HUES6 (cell line): ENCODE data around the gene RSRC1.

Experiments
- H3K27ac ChIP-seq: 2 replicates; pipeline ENCODE4 v1.7.0; 2013; ENCODE audit warnings: low read depth, mild to moderate bottlenecking, low read length, inconsistent platforms
- H3K27me3 ChIP-seq: 2 replicates; pipeline ENCODE4 v1.6.1; 2013; ENCODE audit warnings: low read length; ENCODE audit not compliant: control insufficient read depth, insufficient read depth
- H3K36me3 ChIP-seq: 2 replicates; pipeline ENCODE4 v1.6.1; 2013; ENCODE audit warnings: low read length; ENCODE audit not compliant: control insufficient read depth, insufficient read depth
- H3K4me1 ChIP-seq: 2 replicates; pipeline ENCODE4 v1.6.1; 2013; ENCODE audit warnings: low read length; ENCODE audit not compliant: control insufficient read depth, insufficient read depth
- H3K4me3 ChIP-seq: 2 replicates; pipeline ENCODE4 v1.5.1; 2013; ENCODE audit warnings: low read depth, low read length
- H3K9ac ChIP-seq: one replicate; pipeline ENCODE4 v1.6.1; 2013; ENCODE audit warnings: mild to moderate bottlenecking, low read length
- H3K9me3 ChIP-seq: 2 replicates; pipeline ENCODE4 v1.6.1; 2013; ENCODE audit warnings: low read depth, low read length; ENCODE audit not compliant: control insufficient read depth, insufficient read depth

The RSRC1 gene

DNA sequence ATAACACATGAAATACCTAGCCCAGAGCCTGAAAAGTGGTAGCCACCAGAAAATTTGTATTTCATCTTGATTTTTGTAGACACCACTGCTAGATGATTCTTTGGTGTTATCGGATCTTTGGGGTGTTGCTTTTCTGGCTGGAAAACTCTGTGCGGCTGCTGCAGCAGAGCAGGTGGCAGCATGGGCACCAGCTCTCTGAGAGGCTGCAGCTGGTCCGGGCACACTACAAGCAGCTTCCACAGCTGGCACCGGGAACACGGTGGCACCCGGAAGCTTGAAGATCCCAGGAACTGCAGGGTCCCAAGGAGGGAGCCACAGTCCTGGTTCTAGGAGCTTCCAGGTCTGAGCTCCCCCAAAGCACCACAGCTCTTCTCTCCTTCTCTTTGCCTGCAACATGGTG lies 249.4 kb downstream of the RSRC1 start:
- H3K9me3 ChIP-seq, result no peaks in the 10 kb centered on the region
- no peaks in the 10 kb centered on the region for H3K36me3 ChIP-seq
- H3K27me3 ChIP-seq, result no peaks in the 10 kb centered on the region
- no peak overlapping the region for H3K4me3 ChIP-seq
- H3K27ac ChIP-seq, result no peak overlapping the region
- no peak overlapping the region for H3K9ac ChIP-seq
- H3K4me1 ChIP-seq, result no peaks in the 10 kb centered on the region

DNA sequence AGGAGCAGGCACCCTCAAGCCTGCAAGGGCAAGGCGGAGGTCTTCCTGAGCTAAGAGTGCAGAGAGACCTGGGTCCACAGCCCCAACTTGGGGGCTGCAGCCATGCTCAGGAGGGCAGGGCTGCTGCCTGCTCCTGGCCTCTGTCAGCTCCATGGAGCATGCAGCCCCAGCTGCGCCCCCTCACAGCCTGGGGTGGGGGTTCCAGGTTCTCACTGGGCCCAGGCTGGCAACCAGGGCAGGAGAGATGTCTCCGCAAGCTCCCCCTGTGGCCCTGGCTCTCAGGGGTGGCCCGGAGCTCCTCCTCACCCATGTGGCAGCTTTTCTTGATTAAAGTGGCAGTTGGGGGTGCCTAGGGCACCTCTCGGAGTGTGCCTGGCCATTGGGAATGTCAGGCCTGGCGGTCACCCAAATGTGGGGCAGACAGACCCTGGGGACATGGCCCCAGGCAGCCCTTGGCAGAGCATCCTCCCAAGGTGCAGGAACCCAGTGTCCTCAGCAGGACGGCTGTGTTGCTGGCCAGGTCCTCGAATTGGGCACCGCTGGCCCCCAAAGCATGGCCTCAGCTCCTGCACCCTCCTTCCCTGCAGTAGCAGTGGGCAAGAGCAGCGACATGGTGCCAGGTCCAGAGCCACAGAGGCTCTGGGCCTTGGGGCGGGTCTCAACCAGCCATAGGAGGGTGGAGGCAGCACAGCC lies 251.0 kb downstream of the RSRC1 start:
- H3K9ac ChIP-seq, result no peak overlapping the region
- H3K4me3 ChIP-seq, result no peak overlapping the region
- no peaks in the 10 kb centered on the region for H3K9me3 ChIP-seq
- no peak overlapping the region for H3K27ac ChIP-seq
- H3K4me1 ChIP-seq, result no peaks in the 10 kb centered on the region
- no peaks in the 10 kb centered on the region for H3K36me3 ChIP-seq
- H3K27me3 ChIP-seq, result no peaks in the 10 kb centered on the region

DNA sequence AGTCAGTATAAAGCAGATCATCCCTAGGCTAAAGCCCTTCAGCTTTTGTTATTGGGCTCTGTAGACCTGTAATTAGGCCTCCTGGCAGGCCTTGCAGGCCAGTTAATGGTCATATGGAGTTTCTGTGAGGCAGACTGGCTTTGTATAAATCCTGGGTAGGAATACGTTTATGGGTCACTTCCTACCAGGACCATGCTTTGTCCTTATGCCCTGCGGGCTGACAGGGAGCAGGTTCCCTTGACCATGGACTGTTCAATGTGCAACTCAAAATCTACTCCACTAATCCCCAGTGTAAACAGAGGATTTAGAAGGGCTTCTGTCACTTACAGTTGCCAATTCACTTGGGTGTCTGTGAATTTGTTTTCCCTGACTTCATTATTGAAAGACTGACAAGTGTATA lies 258.4 kb downstream of the RSRC1 start:
- Histone ChIP-seq H3K9ac (no peak overlapping the region), H3K36me3 (no peaks in the 10 kb centered on the region), H3K27me3 (no peaks in the 10 kb centered on the region), H3K27ac (no peak overlapping the region), H3K9me3 (no peaks in the 10 kb centered on the region), H3K4me1 (no peaks in the 10 kb centered on the region), H3K4me3 (no peak overlapping the region)

DNA sequence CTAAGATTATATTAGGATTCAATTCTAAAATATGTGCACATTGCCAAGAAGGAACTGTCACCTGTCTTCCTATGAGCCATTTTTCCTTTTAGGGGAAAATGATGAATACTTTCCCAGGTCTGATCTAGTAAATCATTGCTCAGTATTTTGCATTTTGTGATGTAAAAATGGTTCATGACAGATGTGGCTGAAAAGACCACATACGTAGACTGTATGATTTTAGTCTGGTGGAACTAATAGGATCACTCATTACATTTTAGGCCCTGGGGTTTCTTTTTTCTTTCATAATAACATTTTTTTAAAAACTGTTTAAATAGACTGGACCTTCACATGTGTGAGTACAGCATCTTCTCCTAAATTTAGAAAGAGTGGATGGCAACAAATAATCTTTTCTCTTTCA lies 259.4 kb downstream of the RSRC1 start:
- H3K4me3 ChIP-seq, result no peak overlapping the region
- no peaks in the 10 kb centered on the region for H3K27me3 ChIP-seq
- no peaks in the 10 kb centered on the region for H3K4me1 ChIP-seq
- H3K9ac ChIP-seq, result no peak overlapping the region
- no peak overlapping the region for H3K27ac ChIP-seq
- H3K36me3 ChIP-seq, result no peaks in the 10 kb centered on the region
- no peaks in the 10 kb centered on the region for H3K9me3 ChIP-seq

- no peak overlapping the region for H3K9ac ChIP-seq
- H3K27ac ChIP-seq, result no peak overlapping the region
- no peak overlapping the region for H3K4me3 ChIP-seq
- no peaks in the 10 kb centered on the region for H3K9me3 ChIP-seq
- no peaks in the 10 kb centered on the region for H3K36me3 ChIP-seq
- no peaks in the 10 kb centered on the region; the same call in 1 of the 2 replicates for H3K4me1 ChIP-seq
- H3K27me3 ChIP-seq, result no peaks in the 10 kb centered on the region
These were observed 269.6 kb downstream of the RSRC1 start for GRCh38 chr3:158379517-158379916.

DNA sequence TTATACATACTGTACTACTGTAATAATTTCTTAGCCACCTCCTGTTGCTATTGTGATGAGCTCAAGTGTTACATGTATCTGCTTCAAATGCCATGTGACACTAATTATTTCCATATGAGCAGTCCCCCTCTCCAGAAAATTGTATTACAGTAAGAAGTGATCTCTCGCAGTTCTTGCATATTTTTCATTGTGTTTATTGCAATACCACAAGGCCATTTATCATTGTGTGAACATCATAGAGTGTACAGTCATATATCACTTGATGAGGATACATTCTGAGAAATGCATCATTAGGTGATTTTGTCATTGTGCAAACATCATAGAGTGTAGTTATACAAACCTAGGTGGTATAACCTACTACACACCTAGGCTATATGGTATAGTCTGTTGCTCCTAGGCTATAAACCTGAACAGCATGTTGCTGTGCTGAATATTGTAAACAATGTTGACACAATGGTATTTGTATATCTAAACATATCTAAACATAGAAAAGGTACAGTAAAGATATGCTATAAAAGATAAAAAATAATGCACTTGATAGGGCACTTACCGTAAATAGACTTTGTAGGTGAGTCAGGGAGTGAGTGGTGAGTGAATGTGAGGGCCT lies 271.5 kb downstream of the RSRC1 start:
- Histone ChIP-seq H3K27ac (no peak overlapping the region), H3K4me3 (no peak overlapping the region), H3K4me1 (no peaks in the 10 kb centered on the region; the same call in 1 of the 2 replicates), H3K27me3 (no peaks in the 10 kb centered on the region), H3K9ac (no peak overlapping the region), H3K9me3 (no peaks in the 10 kb centered on the region), H3K36me3 (no peaks in the 10 kb centered on the region)

- Histone ChIP-seq H3K36me3 (no peaks in the 10 kb centered on the region), H3K4me1 (no peaks in the 10 kb centered on the region; the same call in 1 of the 2 replicates), H3K4me3 (no peak overlapping the region), H3K27ac (no peak overlapping the region), H3K9ac (no peak overlapping the region), H3K27me3 (no peaks in the 10 kb centered on the region), H3K9me3 (no peaks in the 10 kb centered on the region)
These were observed 272.6 kb downstream of the RSRC1 start for GRCh38 chr3:158382479-158382878.

DNA sequence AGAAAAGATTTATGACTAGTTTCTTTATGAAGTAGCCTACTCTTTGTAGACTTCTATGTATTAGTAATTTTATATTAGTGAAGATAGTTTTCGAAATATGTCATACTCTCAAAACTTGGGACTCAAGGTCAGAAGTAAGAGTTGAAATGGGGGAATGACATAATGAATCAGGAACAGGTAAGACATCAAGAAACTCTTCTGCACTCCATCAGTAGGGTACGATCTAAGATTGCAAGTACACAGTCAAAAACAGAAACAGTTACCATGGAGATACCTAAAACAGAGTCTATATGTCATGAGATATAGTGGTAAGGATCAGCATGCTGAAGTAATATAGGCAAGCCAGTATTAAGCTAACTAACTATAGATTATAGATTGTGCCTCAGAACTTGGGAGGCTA lies 274.1 kb downstream of the RSRC1 start:
- Histone ChIP-seq H3K27me3 (no peaks in the 10 kb centered on the region), H3K4me1 (no peaks in the 10 kb centered on the region; the same call in 1 of the 2 replicates), H3K9me3 (no peaks in the 10 kb centered on the region), H3K36me3 (no peaks in the 10 kb centered on the region), H3K4me3 (no peak overlapping the region), H3K27ac (no peak overlapping the region), H3K9ac (no peak overlapping the region)

- H3K9me3 ChIP-seq, result peaks cover 11% of the 10 kb centered on the region; the same call in 1 of the 2 replicates
- no peak overlapping the region for H3K27ac ChIP-seq
- H3K4me1 ChIP-seq, result no peaks in the 10 kb centered on the region
- no peak overlapping the region for H3K4me3 ChIP-seq
- H3K27me3 ChIP-seq, result no peaks in the 10 kb centered on the region
- no peaks in the 10 kb centered on the region for H3K36me3 ChIP-seq
- H3K9ac ChIP-seq, result no peak overlapping the region
These were observed 285.5 kb downstream of the RSRC1 start for GRCh38 chr3:158395421-158395820.

- Histone ChIP-seq H3K9me3 (no peaks in the 10 kb centered on the region), H3K36me3 (no peaks in the 10 kb centered on the region), H3K4me3 (no peak overlapping the region), H3K4me1 (no peaks in the 10 kb centered on the region; the same call in 1 of the 2 replicates), H3K27me3 (no peaks in the 10 kb centered on the region), H3K9ac (no peak overlapping the region), H3K27ac (no peak overlapping the region)
These were observed 292.7 kb downstream of the RSRC1 start for GRCh38 chr3:158402590-158402989.

GRCh38 chr3:158403013-158403412 lies 293.1 kb downstream of the RSRC1 start:
- Histone ChIP-seq H3K9ac (no peak overlapping the region), H3K9me3 (no peaks in the 10 kb centered on the region), H3K4me1 (no peaks in the 10 kb centered on the region; the same call in 1 of the 2 replicates), H3K27ac (no peak overlapping the region), H3K27me3 (no peaks in the 10 kb centered on the region), H3K36me3 (no peaks in the 10 kb centered on the region), H3K4me3 (no peak overlapping the region)
